HL-60/S4 (cell line): Measurements from ENCODE around the gene PLEKHG4B.
"Not testable (repeated sequence)": the region's sequence is repeated elsewhere in the genome, so short reads cannot be mapped to it uniquely, and the experiment has no call there.

Experiments used
- in situ Hi-C: fragments of 300-500 bp; cut with MboI; formaldehyde crosslinking; loops from 2 replicates; pipeline ENCODE4 v1.14.3; 2022; ENCODE audit warnings: low sequenced_read_pairs

Gene PLEKHG4B

DNA sequence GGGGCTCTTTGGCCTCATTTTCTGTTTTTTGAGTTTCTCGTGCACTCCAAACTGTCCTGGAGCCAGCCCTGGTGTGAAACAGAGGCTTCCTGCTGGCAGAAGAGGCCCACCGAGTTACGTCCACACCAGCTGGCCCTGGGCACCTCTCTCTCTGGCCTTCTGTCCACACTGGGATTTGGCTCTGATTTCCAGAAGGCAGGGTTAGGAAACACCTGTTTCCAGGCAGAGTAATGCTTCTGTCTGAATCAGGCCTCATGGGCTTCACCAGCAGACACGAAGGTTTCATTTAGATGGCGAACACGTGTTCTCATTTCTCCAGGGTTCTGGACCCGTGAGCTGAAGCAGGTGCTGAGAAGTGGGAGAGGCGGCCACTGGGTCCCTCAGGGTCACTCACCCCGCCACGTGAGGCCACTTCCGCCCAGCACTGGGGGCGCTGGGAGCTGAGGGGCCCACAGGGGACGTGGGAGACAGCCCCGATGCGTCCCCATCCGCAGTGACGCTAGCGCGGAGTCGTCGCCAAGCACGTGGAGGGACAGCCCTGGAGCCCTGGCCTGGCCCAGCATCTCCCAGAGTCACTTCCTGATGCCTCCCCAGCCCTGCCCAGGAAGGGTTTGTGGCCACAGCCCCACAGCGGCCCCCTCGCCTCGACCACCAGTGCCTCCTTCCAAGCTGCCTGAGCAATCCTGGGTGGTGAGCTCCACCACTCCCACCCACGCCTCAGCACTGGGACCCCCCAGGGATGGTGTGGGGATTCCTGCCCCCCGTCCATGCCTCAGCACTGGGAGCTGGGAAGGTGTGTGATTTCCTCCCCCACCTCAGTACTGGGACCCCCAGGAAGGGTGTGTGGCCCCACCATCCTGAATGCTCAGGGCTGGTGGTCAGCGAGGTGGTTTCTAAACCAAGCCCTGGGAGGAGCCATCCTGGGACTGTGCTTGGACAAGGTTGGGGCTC is 94.4 kb downstream of the PLEKHG4B start:
- in situ Hi-C loops, result no loop called here

GRCh38 chr5:187042-187431 is 95.1 kb downstream of the PLEKHG4B start:
- in situ Hi-C loops, result no loop called here

- in situ Hi-C loops, result no loop called here
These were observed 95.9 kb downstream of the PLEKHG4B start for GRCh38 chr5:187617-188451.

DNA sequence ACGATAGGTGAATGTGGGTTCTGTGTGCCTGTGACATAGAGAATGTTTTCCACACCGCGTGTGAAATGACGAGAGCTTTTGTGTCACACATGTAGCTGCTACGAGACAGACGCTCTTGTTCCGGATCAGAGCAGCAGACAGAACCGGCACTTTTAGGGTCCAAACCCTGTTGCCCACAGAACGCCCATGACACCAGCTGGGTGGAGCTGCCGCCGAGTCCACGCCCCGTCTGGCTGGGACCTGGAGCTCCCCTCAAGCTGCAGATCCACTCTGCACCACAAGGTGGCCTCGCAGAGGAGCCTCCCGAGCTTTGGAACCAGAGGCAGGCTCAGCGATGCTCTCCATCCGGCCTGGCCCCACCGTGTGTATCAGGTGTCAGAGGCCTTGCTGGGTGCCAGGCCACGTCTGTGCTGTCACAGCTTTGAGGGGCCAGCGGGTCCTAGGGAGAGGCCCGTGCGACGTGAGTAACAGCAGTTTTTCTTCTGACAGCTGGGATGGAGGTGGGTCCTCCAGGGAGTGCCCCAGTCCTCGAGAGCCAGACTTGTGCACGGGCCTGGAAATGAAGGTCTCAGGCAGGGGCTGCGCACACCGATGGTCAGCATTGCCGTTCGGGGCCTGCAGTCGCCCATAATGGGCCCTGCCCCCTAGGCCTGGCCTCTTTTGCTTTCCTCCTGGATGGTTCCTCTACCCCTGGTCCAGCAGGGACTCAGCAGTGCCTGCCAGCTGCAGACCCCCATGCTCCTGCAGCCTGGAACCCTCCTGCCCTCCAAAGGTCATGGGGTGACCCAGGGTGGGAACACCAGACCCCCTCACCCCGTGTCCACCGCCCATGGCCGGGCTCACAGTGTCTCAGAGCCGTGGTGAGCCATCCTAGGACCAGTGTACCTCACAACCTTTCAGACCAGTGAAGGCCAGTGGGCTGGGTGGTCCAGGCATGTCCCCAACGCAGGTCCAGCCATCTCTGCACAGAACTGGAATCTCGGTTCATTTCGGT is 96.8 kb downstream of the PLEKHG4B start:
- in situ Hi-C loops, result no loop called here

GRCh38 chr5:189486-189885 is 97.5 kb downstream of the PLEKHG4B start:
- in situ Hi-C loops, result no loop called here

- in situ Hi-C loops, result no loop called here
These were observed 98.0 kb downstream of the PLEKHG4B start for GRCh38 chr5:189976-190365.

GRCh38 chr5:190366-191035 is 98.5 kb downstream of the PLEKHG4B start:
- in situ Hi-C loops, result no loop called here

- in situ Hi-C loops, result no loop called here
These were observed 99.3 kb downstream of the PLEKHG4B start, which contains the start of gene LRRC14B for GRCh38 chr5:191036-191948. Gene LRRC14B, plus strand, starts transcription at chr5:191495. Its CDS starts 44 bp downstream, at chr5:191539.

- in situ Hi-C loops, result no loop called here
These were observed 100.2 kb downstream of the PLEKHG4B start for GRCh38 chr5:191949-192690.

- in situ Hi-C loops, result no loop called here
These were observed 100.7 kb downstream of the PLEKHG4B start for GRCh38 chr5:192691-192969.

- in situ Hi-C loops, result no loop called here
These were observed 101.2 kb downstream of the PLEKHG4B start for GRCh38 chr5:192970-193831.

DNA sequence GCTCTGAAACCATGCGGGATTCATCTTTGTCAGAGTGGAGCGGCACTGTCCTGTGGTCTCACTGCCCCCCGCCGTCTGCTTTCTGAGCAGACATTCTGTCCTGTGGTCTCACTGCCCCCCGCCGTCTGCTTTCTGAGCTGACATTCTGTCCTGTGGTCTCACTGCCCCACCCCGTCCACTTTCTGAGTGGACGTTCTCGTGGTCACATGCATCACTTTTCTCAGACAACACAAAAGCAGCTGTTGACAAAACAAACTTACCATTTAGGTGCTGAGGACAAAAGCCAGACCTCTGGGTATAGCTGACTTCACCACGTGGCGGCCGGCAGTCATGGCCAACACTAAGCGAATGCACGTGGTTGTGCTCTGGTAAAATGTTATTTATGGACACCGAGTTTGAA is 102.1 kb downstream of the PLEKHG4B start:
- in situ Hi-C loops, result no loop called here

- in situ Hi-C loops, result no loop called here
These were observed 102.7 kb downstream of the PLEKHG4B start for GRCh38 chr5:194603-195209.

DNA sequence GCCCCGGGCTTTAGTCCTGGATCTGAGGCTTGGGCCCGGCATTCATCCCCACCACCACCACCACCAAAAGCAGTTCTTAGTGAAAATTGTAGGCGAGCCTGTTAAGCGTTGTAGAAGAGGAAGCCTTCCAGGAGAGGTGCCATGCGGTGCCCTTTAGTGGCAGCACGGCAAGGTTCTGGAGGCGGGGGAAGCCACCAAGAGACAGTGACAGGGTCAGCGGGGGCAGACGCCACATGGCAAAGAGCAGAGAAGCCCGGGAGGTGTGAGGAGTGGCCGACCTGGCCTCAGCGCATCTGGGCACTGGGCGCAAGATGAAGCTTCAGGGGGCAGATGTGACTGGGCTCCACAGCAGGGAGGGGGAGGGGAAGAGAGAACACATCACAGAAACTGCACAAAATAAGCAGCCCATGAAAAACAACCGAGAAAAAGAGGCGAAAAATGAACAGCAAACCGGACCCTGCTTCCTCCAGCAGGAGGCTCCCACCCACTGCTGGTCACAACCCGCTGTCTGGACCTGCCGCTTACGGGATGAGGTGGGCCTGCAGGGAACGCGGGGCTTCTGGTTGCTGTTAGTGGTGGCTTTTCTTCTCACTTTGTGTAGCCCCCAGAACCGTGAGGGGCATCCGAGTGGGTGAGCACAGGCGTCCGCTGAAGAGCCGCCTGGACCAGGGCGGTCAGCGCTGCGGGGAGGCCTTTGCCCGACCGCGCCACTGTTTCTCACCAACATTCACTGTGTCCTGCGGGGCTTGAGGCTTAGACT is 103.6 kb downstream of the PLEKHG4B start:
- in situ Hi-C loops, result no loop called here

GRCh38 chr5:196350-196749 is 104.4 kb downstream of the PLEKHG4B start:
- in situ Hi-C loops, result no loop called here

- in situ Hi-C loops, result not testable (repeated sequence)
These were observed 105.1 kb downstream of the PLEKHG4B start for GRCh38 chr5:197031-197430.
